Measurements from ENCODE around the gene APBB2. TPM values are rescaled to one million over a fixed set of nuclear protein-coding genes. Genes with fewer than 3 reads are reported as not detected.

Gene APBB2
- total RNA-seq, 1 donor from 2014 or later: 1.7 TPM

DNA sequence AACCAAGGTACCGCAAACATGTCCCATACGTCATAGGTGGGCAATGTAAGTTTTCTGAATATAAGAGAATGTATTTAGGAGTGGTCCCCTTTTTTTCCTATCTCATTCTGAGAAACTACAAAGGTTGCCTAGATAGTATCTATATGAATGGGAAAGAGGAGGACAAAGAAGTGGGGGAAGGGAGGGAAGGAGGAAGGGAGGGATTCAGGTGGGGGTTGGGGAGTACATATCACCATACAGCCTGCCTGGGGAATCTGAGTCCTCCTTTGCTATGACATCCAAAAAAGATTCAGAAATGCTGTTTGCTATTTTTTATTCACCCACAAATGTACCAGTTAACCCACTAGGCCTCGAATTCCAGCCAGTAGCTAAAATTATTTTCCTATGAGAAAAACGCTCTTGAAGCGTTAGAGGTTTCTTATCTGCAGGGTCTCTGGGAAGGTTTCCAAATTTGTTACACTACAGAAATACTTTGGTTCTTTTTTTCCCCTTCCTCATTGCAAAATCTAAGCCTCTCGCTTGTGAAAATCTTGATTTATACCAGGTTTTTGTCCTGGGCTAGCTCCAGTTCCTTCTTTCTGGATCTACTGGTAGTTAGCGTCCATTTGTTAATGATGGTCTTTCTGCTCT, 251.7 kb downstream of the APBB2 start:
- DNase-seq: no peak
- Mint-ChIP-seq H3K27ac (no peak overlapping the region), H3K27me3 (peaks cover 3% of the 10 kb centered on the region), H3K9me3 (no peaks in the 10 kb centered on the region), H3K4me3 (no peak overlapping the region), H3K36me3 (ENCODE audit: low read depth) (no peaks in the 10 kb centered on the region), H3K4me1 (no peaks in the 10 kb centered on the region)
- intact Hi-C loops (cut with micrococcal nuclease): no loop called here

GRCh38 chr4:40960941-40961340, 253.4 kb downstream of the APBB2 start:
- Mint-ChIP-seq H3K27ac (no peak overlapping the region), H3K9me3 (no peaks in the 10 kb centered on the region), H3K4me3 (no peak overlapping the region), H3K36me3 (ENCODE audit: low read depth) (no peaks in the 10 kb centered on the region), H3K4me1 (no peaks in the 10 kb centered on the region), H3K27me3 (peaks cover 3% of the 10 kb centered on the region)
- intact Hi-C loops (cut with micrococcal nuclease): no loop called here
- no peak for DNase-seq

DNA sequence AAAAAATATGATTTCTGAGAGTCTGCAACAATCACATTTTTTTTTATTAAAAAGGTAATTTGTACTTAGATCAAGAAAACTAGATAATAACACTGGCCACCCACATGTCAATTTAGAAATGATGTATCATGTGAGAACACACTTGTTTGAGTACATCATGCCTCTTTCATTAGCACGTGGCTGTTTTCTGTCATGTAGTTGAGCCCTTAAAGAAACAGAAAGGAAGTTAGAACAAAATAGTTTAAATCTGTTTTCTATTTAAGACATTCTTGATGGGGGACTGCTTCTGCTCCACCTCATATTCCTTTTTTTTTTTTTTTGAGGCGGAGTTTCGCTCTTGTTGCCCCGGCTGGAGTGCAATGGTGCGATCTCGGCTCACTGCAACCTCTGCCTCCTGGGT, 257.1 kb downstream of the APBB2 start:
- no peaks in the 10 kb centered on the region for H3K9me3 Mint-ChIP-seq
- no peaks in the 10 kb centered on the region for H3K4me1 Mint-ChIP-seq
- intact Hi-C loops (cut with micrococcal nuclease): no loop called here
- no peak overlapping the region for H3K4me3 Mint-ChIP-seq
- H3K36me3 Mint-ChIP-seq (ENCODE audit: low read depth): no peaks in the 10 kb centered on the region
- H3K27me3 Mint-ChIP-seq: peaks cover 3% of the 10 kb centered on the region
- DNase-seq: no peak
- H3K27ac Mint-ChIP-seq: no peak overlapping the region

DNA sequence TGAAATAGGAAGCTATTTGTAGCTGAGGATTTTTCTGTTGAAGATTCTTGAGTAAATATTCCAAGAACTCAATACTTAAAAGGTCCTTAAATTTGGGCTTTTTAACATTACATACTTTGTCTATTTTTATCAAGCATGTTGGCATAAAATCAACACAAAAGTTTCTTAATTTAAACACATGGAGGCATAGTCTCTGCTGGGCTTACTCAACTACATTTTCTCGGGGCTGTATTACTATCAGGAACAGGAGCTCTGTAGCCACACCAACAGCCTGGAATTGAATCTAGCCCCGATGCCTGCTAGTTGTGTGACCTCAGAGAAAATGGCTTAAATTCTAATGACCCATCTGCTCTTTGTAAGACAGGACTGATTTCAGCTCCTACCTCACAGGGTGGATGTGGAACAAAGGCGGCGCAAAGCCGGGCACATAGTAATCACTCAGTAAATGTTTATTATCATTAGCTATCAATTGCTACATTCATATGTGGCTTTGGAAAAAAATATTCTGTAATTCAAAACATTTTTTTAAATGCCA, 257.6 kb downstream of the APBB2 start:
- no peaks in the 10 kb centered on the region for H3K9me3 Mint-ChIP-seq
- peaks cover 3% of the 10 kb centered on the region for H3K27me3 Mint-ChIP-seq
- H3K4me3 Mint-ChIP-seq: no peak overlapping the region
- H3K36me3 Mint-ChIP-seq (ENCODE audit: low read depth): no peaks in the 10 kb centered on the region
- no peaks in the 10 kb centered on the region for H3K4me1 Mint-ChIP-seq
- no peak overlapping the region for H3K27ac Mint-ChIP-seq
- no peak for DNase-seq
- intact Hi-C loops (cut with micrococcal nuclease): no loop called here

DNA sequence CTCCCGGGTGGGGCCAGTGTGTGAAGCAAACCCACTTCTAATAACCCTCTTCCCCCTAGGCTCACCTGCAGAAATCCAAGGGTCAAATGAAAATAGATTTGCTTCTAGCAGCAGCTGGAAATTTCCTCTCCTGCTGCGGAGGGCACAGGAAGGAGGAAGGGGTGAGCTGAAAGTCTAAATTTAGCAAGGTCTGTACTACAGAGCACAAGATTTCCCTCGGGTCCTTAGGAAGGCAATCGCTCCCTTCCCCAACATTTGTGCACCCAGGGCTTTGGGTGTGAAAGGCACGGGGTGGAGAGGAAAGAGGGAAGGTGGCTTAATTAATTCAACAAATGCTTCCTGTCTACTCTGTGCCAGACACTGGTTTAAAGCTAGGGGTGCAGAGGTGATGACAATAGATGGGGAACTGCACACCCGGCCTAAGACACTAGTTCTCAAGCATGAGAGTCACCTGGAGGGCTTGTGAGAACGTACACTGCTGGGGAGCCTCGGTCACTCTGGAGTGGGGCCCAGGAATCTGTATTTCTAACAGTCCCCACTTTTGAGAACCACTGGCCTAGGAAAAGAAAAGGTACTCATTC, 260.2 kb downstream of the APBB2 start:
- intact Hi-C loops (cut with micrococcal nuclease): no loop called here
- Mint-ChIP-seq H3K36me3 (ENCODE audit: low read depth) (no peaks in the 10 kb centered on the region), H3K27ac (no peak overlapping the region), H3K4me3 (no peak overlapping the region), H3K27me3 (peaks cover 3% of the 10 kb centered on the region), H3K9me3 (no peaks in the 10 kb centered on the region), H3K4me1 (no peaks in the 10 kb centered on the region)
- DNase-seq: no peak

DNA sequence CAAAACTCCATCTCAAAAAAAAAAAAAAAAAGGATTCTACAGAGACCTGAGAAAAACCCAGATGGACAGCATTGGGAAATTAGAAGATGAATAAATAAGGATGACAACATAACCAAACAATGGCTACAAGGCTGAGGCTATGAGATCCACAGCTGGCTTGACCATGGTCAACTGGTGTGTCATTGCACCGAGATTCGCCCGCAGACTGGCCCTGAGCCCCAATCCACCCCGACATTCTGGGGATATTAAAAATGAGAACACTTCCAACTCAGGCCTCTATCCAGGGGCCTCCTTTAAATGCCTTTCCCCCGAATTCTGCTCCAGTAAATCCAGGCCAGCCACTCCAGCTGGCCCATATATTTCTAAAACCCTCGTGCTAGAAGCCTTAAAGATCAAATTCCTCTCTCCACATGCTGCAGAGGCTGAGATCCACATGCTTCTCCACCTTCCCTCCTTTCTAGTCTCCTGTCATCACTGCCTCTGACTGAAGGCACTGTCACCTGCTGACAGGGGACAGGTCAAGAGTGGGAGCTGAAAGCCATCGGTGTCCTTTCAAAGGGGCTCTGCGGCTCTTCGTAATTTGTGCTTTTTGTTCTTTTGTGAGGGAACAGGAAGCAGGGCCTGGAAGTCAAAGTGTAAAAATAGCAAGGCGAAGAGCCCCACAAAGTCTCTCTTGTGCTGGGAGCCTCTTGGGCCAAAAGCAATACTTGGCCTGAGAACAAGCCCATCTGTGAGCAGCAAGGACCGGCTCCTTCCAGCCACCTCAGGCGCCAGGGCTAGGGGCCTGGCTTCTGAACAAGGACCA, 260.9 kb downstream of the APBB2 start:
- no peak overlapping the region for H3K4me3 Mint-ChIP-seq
- intact Hi-C loops (cut with micrococcal nuclease): no loop called here
- DNase-seq: no peak
- no peaks in the 10 kb centered on the region for H3K4me1 Mint-ChIP-seq
- H3K27me3 Mint-ChIP-seq: no peaks in the 10 kb centered on the region
- H3K27ac Mint-ChIP-seq: no peak overlapping the region
- H3K9me3 Mint-ChIP-seq: no peaks in the 10 kb centered on the region
- H3K36me3 Mint-ChIP-seq (ENCODE audit: low read depth): no peaks in the 10 kb centered on the region

GRCh38 chr4:40952672-40953071, 261.7 kb downstream of the APBB2 start:
- Mint-ChIP-seq H3K27me3 (no peaks in the 10 kb centered on the region), H3K27ac (no peak overlapping the region), H3K9me3 (no peaks in the 10 kb centered on the region), H3K4me3 (no peak overlapping the region), H3K4me1 (no peaks in the 10 kb centered on the region), H3K36me3 (ENCODE audit: low read depth) (no peaks in the 10 kb centered on the region)
- no peak for DNase-seq
- intact Hi-C loops (cut with micrococcal nuclease): no loop called here

DNA sequence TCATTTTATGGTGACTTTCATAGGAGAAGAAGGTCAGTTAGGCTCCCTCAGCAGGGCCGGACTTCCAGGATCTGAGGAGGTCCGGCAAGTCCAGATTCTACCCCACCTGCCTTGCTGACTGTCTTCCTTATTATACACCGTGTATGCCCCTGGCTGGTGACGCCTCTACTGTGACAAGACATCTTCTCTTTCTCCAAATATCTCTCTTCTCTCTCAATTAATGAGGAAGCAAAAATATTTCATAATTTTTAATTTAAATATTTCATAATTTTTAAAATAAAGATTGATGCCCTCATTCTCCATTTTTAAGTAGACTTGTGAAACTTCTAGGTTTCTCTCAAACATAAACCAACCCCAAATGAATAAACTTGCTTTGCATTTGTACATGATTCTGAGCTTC, 262.1 kb downstream of the APBB2 start:
- no peaks in the 10 kb centered on the region for H3K36me3 Mint-ChIP-seq (ENCODE audit: low read depth)
- no peaks in the 10 kb centered on the region for H3K4me1 Mint-ChIP-seq
- H3K4me3 Mint-ChIP-seq: no peak overlapping the region
- no peaks in the 10 kb centered on the region for H3K27me3 Mint-ChIP-seq
- no peak for DNase-seq
- H3K9me3 Mint-ChIP-seq: no peaks in the 10 kb centered on the region
- intact Hi-C loops (cut with micrococcal nuclease): no loop called here
- H3K27ac Mint-ChIP-seq: no peak overlapping the region

DNA sequence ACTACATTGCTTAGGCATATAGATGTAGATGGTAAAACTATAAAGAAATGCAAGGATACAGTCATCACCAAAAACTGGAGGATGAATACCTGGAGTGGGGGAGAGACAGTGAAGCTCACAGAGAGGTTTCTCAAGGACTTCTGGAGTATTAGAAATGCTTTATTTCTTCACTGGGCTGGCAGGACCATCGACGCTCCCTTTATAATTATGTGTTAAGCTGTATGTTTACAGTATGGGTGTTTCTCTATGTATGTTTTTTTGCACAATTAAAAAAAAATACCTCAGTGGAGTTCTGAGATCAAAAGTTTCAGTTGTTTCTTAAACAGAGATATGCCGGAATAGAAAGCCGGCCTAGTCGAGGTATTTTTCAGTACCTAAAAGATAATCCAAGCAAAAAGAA, 263.3 kb downstream of the APBB2 start:
- DNase-seq: no peak
- Mint-ChIP-seq H3K27ac (no peak overlapping the region), H3K27me3 (peaks cover 3% of the 10 kb centered on the region), H3K4me3 (no peak overlapping the region), H3K4me1 (no peaks in the 10 kb centered on the region), H3K36me3 (ENCODE audit: low read depth) (no peaks in the 10 kb centered on the region), H3K9me3 (no peaks in the 10 kb centered on the region)
- intact Hi-C loops (cut with micrococcal nuclease): no loop called here

- Mint-ChIP-seq H3K9me3 (no peaks in the 10 kb centered on the region), H3K36me3 (ENCODE audit: low read depth) (no peaks in the 10 kb centered on the region), H3K4me3 (no peak overlapping the region), H3K27me3 (peaks cover 3% of the 10 kb centered on the region), H3K4me1 (no peaks in the 10 kb centered on the region), H3K27ac (no peak overlapping the region)
- intact Hi-C loops (cut with micrococcal nuclease): no loop called here
- no peak for DNase-seq
Measured at GRCh38 chr4:40949358-40950100, 264.8 kb downstream of the APBB2 start.

- peaks cover 6% of the 10 kb centered on the region for H3K27me3 Mint-ChIP-seq
- H3K9me3 Mint-ChIP-seq: no peaks in the 10 kb centered on the region
- intact Hi-C loops (cut with micrococcal nuclease): no loop called here
- no peaks in the 10 kb centered on the region for H3K36me3 Mint-ChIP-seq (ENCODE audit: low read depth)
- H3K4me3 Mint-ChIP-seq: no peak overlapping the region
- H3K4me1 Mint-ChIP-seq: no peaks in the 10 kb centered on the region
- DNase-seq: no peak
- H3K27ac Mint-ChIP-seq: no peak overlapping the region
Measured at GRCh38 chr4:40948014-40948413, 266.3 kb downstream of the APBB2 start.

GRCh38 chr4:40946652-40947051, 267.7 kb downstream of the APBB2 start:
- H3K4me1 Mint-ChIP-seq: no peaks in the 10 kb centered on the region
- peaks cover 8% of the 10 kb centered on the region for H3K27me3 Mint-ChIP-seq
- H3K4me3 Mint-ChIP-seq: no peak overlapping the region
- H3K27ac Mint-ChIP-seq: no peak overlapping the region
- DNase-seq: no peak
- H3K36me3 Mint-ChIP-seq (ENCODE audit: low read depth): no peaks in the 10 kb centered on the region
- intact Hi-C loops (cut with micrococcal nuclease): no loop called here
- no peaks in the 10 kb centered on the region for H3K9me3 Mint-ChIP-seq

DNA sequence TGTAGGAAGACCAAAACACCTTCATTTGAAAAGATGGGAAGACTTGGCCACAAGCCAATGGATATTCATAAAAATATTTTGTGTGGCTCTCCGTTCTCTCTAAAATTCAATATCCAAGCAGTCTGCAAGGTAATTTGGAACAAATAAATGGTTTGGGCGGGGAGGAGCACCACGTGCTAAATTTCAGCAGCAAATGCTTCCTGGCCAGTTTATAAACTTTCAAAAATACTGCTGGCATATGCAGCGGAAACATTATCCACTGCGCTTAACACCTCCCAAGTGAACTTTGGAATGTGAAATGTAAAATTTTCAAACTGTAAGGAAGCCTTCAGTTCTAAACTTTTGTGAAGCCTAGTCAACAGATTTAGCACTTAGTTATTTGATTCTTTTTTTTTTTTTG, 273.6 kb downstream of the APBB2 start:
- Mint-ChIP-seq H3K4me1 (no peaks in the 10 kb centered on the region), H3K27me3 (peaks cover 12% of the 10 kb centered on the region), H3K27ac (no peak overlapping the region), H3K9me3 (no peaks in the 10 kb centered on the region), H3K4me3 (no peak overlapping the region), H3K36me3 (ENCODE audit: low read depth) (no peaks in the 10 kb centered on the region)
- no peak for DNase-seq
- intact Hi-C loops (cut with micrococcal nuclease): no loop called here

DNA sequence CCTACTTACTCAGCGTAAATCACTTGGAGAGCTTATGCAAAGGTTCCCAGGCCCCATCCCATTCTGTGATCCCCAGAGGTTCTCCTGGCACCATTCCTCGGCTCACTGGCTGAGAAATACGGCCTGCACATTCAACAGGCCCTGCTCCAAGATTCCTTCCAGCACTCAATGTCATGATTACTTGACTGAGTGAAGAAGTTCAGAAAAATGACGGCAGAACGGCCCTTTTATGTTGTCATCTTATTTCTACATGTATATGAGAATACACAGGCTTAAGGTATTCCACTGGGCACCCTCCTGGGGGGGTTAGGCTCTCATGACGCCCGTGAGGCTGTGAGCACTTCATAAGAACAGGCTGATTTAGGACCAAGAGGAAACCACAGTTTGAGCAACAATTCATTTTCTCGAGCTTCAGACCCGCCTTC, 274.0 kb downstream of the APBB2 start:
- Mint-ChIP-seq H3K36me3 (ENCODE audit: low read depth) (no peaks in the 10 kb centered on the region), H3K27ac (no peak overlapping the region), H3K4me1 (no peaks in the 10 kb centered on the region), H3K4me3 (no peak overlapping the region), H3K27me3 (peaks cover 12% of the 10 kb centered on the region), H3K9me3 (no peaks in the 10 kb centered on the region)
- DNase-seq: no peak
- intact Hi-C loops (cut with micrococcal nuclease): no loop called here
